IMR-90 (cell line): ENCODE data around the gene APC2. TPM values are rescaled to one million over a fixed set of nuclear protein-coding genes. Genes with fewer than 3 reads are reported as not detected.
"Not testable (repeated sequence)": the region's sequence is repeated elsewhere in the genome, so short reads cannot be mapped to it uniquely, and the experiment has no call there.

Source experiments
- ATAC-seq: fragments of 200-7000 bp; cut with Tn5 transposase; 2 replicates; pipeline ENCODE4 v1.9.1; 2020; ENCODE audit warnings: low read depth, mild to moderate bottlenecking, moderate library complexity
- BruUV-seq: library from RNA; stranded (reverse); fragments of 400-500 nt; replicated peaks from 2 replicates; lab custom pipeline; 2021; lab: Mats Ljungman, UMichigan
- CTCF ChIA-PET: fragments of 300-600 bp; formaldehyde crosslinking; extraction: SDS; loops from one replicate; lab custom pipeline; 2021; ENCODE audit warnings: antibody characterized with exemption; lab: Yijun Ruan, JAX
- POLR2A ChIA-PET: fragments of 300-600 bp; sonication (Branson Sonifier 250); formaldehyde crosslinking; loops from one replicate; lab custom pipeline; 2022; ENCODE audit warnings: antibody characterized with exemption; ENCODE audit not compliant: unreplicated experiment; lab: Charles Lee
- DNase-seq: peaks from one replicate; pipeline ENCODE4 v3.0.0; 2013
- H2AFZ ChIP-seq: replicated peaks from 2 replicates; pipeline ENCODE3; 2013; ENCODE audit warnings: low read length, mild to moderate bottlenecking; ENCODE audit not compliant: poor library complexity
- H2AK5ac ChIP-seq: 2 replicates; pipeline ENCODE4 v1.6.1; 2013; ENCODE audit warnings: low read depth, low read length, inconsistent platforms
- H2AK9ac ChIP-seq: replicated peaks from 2 replicates; pipeline ENCODE3; 2013; ENCODE audit warnings: mild to moderate bottlenecking, low read depth, low read length, moderate library complexity; ENCODE audit not compliant: poor library complexity
- H2BK120ac ChIP-seq: 2 replicates; pipeline ENCODE4 v1.6.1; 2013; ENCODE audit warnings: low read depth, low read length, inconsistent platforms
- H2BK15ac ChIP-seq: 3 replicates; pipeline ENCODE4 v1.6.1; 2013; ENCODE audit warnings: low read depth, low read length, inconsistent platforms
- H2BK20ac ChIP-seq: 2 replicates; pipeline ENCODE4 v1.6.1; 2013; ENCODE audit warnings: low read depth, mild to moderate bottlenecking, inconsistent platforms, low read length, moderate library complexity
- H2BK5ac ChIP-seq: 2 replicates; pipeline ENCODE4 v1.6.1; 2013; ENCODE audit warnings: mild to moderate bottlenecking, low read depth, low read length, inconsistent platforms; ENCODE audit not compliant: poor library complexity, severe bottlenecking
- H3K14ac ChIP-seq: replicated peaks from 2 replicates; pipeline ENCODE4 v1.6.1; 2013; ENCODE audit warnings: low read depth, low read length, inconsistent platforms
- H3K18ac ChIP-seq: 2 replicates; pipeline ENCODE4 v1.6.1; 2013; ENCODE audit warnings: low read depth, low read length, control low read depth
- H3K23ac ChIP-seq: 2 replicates; pipeline ENCODE4 v1.6.1; 2013; ENCODE audit warnings: low read depth, low read length, inconsistent platforms
- H3K27ac ChIP-seq: 2 replicates; pipeline ENCODE4 v1.5.1; 2013; ENCODE audit warnings: mild to moderate bottlenecking, control low read depth, low read length; ENCODE audit not compliant: insufficient read depth
- H3K27me3 ChIP-seq: 2 replicates; pipeline ENCODE4 v1.6.1; 2013; ENCODE audit warnings: low read length; ENCODE audit not compliant: control insufficient read depth, insufficient read depth
- H3K36me3 ChIP-seq: 2 replicates; pipeline ENCODE4 v1.6.1; 2013; ENCODE audit warnings: low read length, mixed read lengths; ENCODE audit not compliant: control insufficient read depth, insufficient read depth
- H3K4ac ChIP-seq: 2 replicates; pipeline ENCODE4 v1.6.1; 2013; ENCODE audit warnings: low read depth, low read length, inconsistent platforms
- H3K4me1 ChIP-seq: 2 replicates; pipeline ENCODE4 v1.6.1; 2013; ENCODE audit warnings: low read length, mixed read lengths; ENCODE audit not compliant: control insufficient read depth, insufficient read depth
- H3K4me2 ChIP-seq: 2 replicates; pipeline ENCODE4 v1.6.1; 2013; ENCODE audit warnings: low read depth, mild to moderate bottlenecking, control low read depth, low read length, moderate library complexity
- H3K4me3 ChIP-seq: 2 replicates; pipeline ENCODE4 v1.5.1; 2013; ENCODE audit warnings: low read depth, mild to moderate bottlenecking, control low read depth, low read length, moderate library complexity; ENCODE audit not compliant: insufficient read depth
- H3K56ac ChIP-seq: 2 replicates; pipeline ENCODE4 v1.6.1; 2013; ENCODE audit warnings: low read length, inconsistent platforms; ENCODE audit not compliant: insufficient read depth; ENCODE audit errors: extremely low read depth
- H3K79me1 ChIP-seq, 2 experiments: 2 replicates each; pipeline ENCODE4 v1.6.1; 2013; ENCODE audit warnings: low read length in 2 of 2, inconsistent platforms in 1 of 2, low read depth in 1 of 2
- H3K9ac ChIP-seq: 2 replicates; pipeline ENCODE4 v1.6.1; 2013; ENCODE audit warnings: low read depth, low read length, control low read depth
- H3K9me1 ChIP-seq: 2 replicates; pipeline ENCODE4 v1.6.1; 2013; ENCODE audit warnings: low read length, inconsistent platforms; ENCODE audit not compliant: insufficient read depth
- H3K9me3 ChIP-seq: 2 replicates; pipeline ENCODE4 v1.6.1; 2013; ENCODE audit warnings: low read length; ENCODE audit not compliant: control insufficient read depth, insufficient read depth
- H4K20me1 ChIP-seq: 2 replicates; pipeline ENCODE4 v1.6.1; 2013; ENCODE audit warnings: low read length, inconsistent platforms; ENCODE audit not compliant: insufficient read depth
- H4K5ac ChIP-seq: 2 replicates; pipeline ENCODE4 v1.6.1; 2013; ENCODE audit warnings: mild to moderate bottlenecking, low read depth, low read length, control low read depth
- H4K8ac ChIP-seq, 2 experiments: 2 replicates each; pipeline ENCODE4 v1.6.1; 2013; ENCODE audit warnings: low read depth in 2 of 2, low read length in 2 of 2, control low read depth in 1 of 2, inconsistent platforms in 1 of 2
- H4K91ac ChIP-seq: 2 replicates; pipeline ENCODE4 v1.6.1; 2013; ENCODE audit warnings: low read depth, low read length, inconsistent platforms; ENCODE audit not compliant: insufficient read depth
- WGBS, 2 experiments: methylation state at CpG; one replicate each; pipeline versions ENCODE4 v1.1.5 to v1.1.7; 2013; ENCODE audit warnings: missing lambda C conversion rate in 2 of 2; ENCODE audit not compliant: insufficient read length in 1 of 2; ENCODE audit errors: extremely low coverage in 2 of 2; 5-methylcytosine and 5-hydroxymethylcytosine counted together
- dilution Hi-C: fragments of 300-500 bp; cut with HindIII; formaldehyde crosslinking; loops from one replicate; pipeline ENCODE4 v1.14.3; 2018; ENCODE audit warnings: low sequenced_read_pairs; ENCODE audit not compliant: unreplicated experiment
- in situ Hi-C: fragments of 300-500 bp; cut with MboI; formaldehyde crosslinking; loops from 3 replicates; pipeline ENCODE4 v1.14.3; 2019; ENCODE audit warnings: low sequenced_read_pairs, inconsistent platforms, mixed read lengths
- intact Hi-C: fragments of 100-400 bp; cut with micrococcal nuclease; formaldehyde crosslinking; loops from 2 replicates; pipeline ENCODE4 v1.10.0; 2022
- polyA plus RNA-seq, 3 experiments: library from polyadenylated mRNA; depleted of rRNA; stranded (reverse); fragments of >200 nt; gene quantifications; 2 replicates each; pipeline ENCODE4 v1.2.3, GENCODE V29; 2012; ENCODE audit warnings: low replicate concordance in 1 of 3
- total RNA-seq: library from RNA; depleted of rRNA; stranded (reverse); fragments of >200 nt; gene quantifications from 2 replicates; pipeline ENCODE4 v1.2.3, GENCODE V29; 2012

Gene APC2
- total and polyA plus RNA-seq, 2 of the 4 experiments (the other 2 are of a cell fraction): 0.36 to 0.41 TPM

GRCh38 chr19:1499231-1499630, 49.3 kb downstream of the APC2 start:
- H2BK15ac ChIP-seq, BruUV-seq, H3K4ac ChIP-seq, ATAC-seq, H2BK120ac ChIP-seq, H3K27ac ChIP-seq, H3K9me3 ChIP-seq, H4K91ac ChIP-seq, H3K4me2 ChIP-seq, H4K5ac ChIP-seq, H3K27me3 ChIP-seq, H2AK9ac ChIP-seq, H2AK5ac ChIP-seq, H3K4me1 ChIP-seq, CTCF ChIA-PET, H4K20me1 ChIP-seq, H3K18ac ChIP-seq, H3K9ac ChIP-seq, POLR2A ChIA-PET, H3K14ac ChIP-seq, H3K56ac ChIP-seq, DNase-seq, intact Hi-C loops, H3K9me1 ChIP-seq, H3K79me1 ChIP-seq, H2AFZ ChIP-seq, H2BK20ac ChIP-seq, H3K23ac ChIP-seq, H3K36me3 ChIP-seq, in situ Hi-C loops, H2BK5ac ChIP-seq, dilution Hi-C loops, H4K8ac ChIP-seq, H3K4me3 ChIP-seq: not testable (repeated sequence)
- WGBS, 2 experiments: no CpG with 5 or more reads among the region's 34 CpGs
